ENCODE measurements around the gene SLC38A1.
"Not testable (repeated sequence)": the region's sequence is repeated elsewhere in the genome, so short reads cannot be mapped to it uniquely, and the experiment has no call there.

Gene SLC38A1

DNA sequence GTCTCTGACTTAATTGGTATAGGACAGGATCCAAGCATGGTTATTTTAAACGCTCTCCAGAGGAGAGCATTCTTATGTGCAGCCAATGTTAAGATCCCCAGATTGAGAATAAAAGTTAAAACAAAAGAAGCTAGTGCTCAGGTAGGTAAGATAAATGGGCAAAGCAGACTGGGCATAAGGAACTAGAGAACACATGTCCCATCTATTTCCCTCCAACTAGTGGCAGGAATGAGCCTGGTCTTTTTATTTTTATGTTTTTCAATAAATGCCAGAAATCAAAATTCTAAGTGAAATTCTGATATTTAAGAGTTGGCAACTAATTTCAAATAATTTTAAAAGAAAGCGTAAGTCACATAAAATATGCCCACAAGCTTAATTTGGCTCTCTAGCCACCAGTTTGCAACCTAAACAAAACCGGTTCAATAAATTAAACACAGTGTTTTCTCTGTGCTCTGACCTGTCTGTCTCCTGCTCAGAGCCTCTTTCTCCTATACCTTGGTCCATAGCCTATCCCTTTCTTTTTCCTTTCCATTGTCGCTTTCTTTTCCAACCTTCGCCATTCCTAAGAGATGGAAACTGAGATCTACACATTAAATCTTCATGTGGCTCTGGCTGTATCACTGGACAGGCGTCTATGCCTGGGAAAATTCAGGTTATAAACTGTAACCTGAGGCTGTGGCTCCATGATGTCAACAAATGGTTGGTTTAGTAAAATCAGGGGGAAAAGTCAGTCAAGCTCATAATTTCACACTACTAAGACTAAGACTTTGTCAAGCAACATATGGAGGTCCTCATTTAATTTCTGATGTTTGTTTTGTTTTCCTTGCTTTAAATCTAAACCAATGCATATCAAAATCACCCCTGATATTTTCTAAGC is 5.5 kb downstream of the SLC38A1 start:
- DNase-seq, result no peak

DNA sequence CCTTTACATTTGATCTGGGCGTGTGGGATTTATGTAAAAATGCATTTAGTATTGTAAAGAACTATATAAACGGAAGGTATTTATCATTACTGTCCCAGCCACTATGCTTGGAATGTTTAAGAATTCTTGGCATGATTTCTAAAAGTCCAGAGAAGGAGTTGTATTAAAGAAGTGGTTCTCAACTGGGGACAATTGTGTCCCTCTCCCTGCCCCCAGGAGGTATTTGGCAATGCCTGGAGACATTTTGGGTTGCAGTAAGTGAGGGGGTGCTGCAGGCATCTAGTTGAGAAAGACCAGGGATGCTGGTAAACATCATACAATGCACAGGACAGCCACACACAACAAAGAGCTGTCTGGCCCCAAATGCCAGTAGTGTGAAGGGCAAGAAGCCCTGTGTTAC is 7.2 kb downstream of the SLC38A1 start:
- no peak for DNase-seq

DNA sequence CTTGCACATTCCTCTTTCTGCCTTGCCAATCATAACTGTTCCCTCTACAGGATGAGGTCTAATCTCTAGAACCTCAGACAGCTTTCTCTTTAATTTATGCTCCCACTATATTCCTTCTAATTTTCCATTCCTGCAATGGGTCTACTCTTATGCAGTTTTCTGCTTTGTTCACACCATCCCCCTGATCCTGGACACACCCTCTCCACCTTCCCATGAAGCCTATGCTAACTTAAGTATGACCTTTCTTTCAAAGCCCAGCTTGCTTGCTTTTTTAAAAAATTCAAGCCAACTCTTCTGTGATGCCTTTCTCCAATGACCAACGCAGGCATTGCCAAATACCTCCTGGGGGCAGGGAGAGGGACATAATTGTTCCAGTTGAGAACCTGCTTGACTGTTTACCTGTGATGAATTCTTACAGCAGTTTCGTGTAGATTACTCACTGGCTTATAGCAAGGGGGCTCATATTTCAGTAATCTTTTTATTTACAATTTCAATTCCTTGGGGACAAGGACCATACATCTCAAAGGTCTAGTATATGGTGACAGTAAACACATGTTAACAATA is 7.8 kb downstream of the SLC38A1 start:
- no peak for DNase-seq

DNA sequence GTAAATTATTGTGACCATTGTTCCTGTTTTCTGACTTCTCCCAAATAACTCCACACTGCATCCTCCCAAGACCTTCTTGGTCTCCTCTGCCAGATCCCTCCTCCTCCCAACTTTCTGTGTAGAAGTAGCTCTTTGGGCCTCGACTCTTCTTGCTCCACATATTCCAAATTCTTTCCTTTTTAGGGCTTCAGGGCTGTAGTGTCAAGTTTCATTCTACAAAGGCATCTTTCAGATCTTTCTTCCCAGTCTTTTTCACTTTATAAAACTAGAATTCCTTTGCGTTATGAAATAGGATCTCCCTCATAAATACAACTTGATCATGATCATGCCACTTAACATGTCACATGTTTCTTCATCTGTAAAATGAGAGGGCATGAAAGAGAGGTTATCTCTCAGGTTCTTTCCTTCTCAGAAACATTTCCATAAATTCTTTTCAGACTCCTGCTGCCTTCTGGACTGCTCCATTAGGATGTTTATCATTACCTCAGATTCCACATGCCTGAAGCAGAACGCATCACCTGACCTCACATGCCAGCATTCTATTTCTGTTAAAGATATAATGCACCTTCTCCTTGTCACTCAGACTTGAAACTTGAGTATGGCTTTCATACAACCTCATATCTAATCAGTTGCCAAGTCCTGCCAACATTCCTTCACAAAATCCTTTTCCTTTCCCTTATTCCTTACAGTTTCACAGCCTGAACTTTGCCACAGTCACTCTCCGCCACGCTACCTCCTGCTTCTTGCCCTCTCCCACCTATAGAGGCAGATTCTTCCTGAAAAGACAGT is 8.5 kb downstream of the SLC38A1 start:
- DNase-seq, result no peak

DNA sequence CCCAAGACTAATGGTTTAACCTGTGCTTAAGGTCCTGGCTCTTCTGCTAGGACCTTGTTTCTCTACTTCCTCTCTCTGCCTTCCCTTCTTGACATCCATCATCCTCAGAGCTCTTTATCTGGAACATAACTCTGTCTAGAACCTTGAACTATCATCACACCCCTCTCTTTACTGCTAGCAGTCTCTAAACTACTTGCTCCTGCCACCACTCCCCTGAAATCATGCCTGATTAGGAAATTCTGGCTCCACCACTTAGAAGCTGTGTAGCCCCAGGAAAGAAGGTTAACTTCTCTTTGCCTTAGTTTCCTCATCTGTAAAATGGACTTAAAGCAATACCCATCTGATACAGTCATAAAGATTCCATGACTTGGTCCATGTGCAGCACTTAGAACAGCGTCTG is 9.1 kb downstream of the SLC38A1 start:
- no peak for DNase-seq

DNA sequence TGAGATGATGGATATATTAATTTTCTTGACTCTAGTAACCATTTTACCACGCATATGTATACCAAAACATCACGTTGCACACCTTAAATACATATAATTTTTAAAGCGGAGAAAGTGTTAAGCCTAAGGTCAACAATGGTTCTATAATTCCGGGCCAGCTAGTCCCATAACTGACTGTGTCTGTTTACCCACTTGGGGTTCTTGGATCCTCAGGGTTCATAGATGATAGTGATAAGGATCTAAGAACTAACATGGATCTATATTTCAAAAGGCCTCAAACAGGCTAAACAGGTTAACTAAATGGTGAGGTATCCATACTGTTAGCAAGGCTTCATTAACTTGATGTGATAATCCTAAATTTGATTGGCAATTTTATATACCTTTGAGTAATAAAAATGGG is 9.8 kb downstream of the SLC38A1 start:
- no peak for DNase-seq

DNA sequence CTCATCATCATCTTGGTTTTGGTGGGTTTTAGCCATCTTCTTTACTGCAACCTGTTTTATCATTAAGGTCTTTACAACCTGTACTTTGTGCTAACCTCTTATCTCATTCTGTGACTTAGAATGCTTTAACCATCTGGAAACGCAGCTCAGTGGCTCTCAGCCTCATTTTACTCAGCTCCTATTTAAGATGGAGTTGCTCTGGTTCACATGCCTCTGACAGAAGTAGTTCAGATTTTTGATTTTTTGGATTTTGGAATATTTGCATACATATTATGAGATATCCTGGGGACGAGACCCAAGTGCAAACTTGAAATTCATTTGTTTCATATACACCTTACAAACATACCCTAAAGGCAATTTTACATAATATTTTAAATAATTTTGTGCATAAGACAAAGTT is 10.7 kb downstream of the SLC38A1 start:
- no peak for DNase-seq

DNA sequence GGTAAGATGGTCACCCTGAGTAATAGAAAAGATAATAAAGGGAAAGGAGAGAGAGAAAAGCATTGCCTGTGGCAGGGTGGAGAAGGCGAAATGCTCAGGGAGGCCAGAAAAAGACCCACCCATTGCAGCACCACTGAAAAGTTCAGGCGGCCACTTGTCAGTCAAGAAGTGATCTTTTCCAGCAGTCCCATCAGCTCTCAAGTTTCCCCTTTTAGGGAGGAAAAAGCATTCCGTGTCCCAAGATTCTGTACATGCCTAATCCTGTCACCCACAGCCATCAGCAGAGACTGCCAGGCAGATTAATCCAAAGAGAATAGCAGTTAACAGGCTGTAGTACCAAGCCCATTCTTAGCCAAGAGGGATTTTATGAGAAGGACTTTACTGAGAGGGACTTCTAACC is 11.9 kb downstream of the SLC38A1 start:
- DNase-seq, result no peak

DNA sequence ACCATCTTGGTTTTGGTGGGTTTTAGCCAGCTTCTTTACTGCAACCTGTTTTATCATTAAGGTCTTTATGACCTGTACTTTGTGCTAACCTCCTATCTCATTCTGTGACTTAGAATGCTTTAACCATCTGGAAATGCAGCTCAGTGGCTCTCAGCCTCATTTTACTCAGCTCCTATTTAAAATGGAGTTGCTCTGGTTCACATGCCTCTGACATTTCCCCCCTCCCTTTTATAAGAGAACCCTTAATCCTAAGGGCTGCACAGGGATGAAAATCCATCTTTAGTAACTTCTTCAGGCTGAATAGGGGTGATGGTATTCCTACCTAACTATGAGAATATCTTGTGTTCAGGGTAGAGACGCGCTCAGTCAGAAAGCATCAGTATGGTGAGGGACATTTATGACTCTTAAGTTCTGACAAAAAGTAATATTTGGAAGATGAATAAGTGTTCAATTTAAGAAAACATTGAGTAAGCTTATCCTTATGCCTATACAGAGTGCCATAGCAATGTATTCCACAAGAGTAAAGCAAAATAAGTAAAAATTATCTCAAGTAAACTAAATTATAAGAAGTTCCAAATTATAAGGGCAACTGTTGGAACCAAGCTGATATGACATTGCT is 15.2 kb downstream of the SLC38A1 start:
- DNase-seq, result no peak

DNA sequence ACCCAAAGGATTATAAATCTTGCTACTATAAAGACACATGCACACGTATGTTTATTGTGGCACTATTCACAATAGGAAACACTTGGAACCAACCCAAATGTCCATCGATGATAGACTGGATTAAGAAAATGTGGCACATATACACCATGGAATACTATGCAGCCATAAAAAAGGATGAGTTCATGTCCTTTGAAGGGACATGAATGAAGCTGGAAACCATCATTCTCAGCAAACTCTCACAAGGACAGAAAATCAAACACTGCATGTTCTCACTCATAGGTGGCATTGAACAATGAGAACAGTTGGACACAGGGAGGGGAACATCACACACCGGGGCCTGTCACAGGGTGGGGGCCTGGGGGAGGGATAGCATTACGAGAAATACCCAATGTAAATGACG is 16.8 kb downstream of the SLC38A1 start:
- not testable (repeated sequence) for DNase-seq

DNA sequence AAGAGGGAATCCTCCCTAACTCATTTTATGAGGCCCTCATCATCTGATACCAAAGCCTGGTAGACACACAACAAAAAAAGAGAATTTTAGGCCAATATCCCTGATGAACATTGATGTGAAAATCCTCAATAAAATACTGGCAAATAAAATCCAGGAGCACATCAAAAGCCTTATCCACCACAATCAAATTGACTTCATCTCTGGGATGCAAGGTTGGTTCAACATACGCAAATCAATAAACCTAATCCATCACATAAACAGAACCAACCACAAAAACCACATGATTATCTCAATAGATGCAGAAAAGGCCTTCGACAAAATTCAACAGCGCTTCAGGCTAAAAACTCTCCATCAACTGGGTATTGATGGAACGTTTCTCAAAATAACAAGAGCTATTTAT is 18.9 kb downstream of the SLC38A1 start:
- DNase-seq, result not testable (repeated sequence)

DNA sequence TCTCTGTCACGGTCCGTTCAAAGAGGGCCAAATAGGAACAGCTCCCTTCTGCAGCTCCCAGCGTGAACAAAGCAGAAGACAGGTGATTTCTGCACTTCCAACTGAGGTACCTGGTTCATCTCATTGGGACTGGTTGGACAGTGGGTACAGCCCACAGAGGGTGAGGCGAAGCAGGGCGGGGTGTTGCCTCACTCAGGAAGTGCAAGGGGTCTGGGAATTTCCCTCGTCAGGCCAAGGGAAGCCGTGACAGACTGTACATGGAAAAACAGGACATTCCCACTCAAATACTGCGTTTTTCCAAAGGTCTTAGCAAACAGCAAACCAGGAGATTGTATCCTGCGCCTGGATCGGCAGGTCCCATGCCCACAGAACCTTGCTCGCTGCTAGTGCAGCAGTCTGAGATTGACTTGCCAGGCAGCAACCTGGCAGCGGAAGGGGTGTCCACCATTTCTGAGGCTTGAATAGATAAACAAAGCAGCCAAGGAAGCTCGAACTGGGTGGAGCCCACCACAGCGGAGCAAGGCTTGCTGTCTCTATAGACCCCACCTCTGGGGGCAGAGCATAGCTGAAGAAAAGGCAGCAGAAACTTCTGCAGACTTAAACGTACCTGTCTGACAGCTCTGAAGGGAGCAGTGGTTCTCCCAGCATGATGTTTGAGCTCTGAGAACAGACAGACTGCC is 22.7 kb downstream of the SLC38A1 start:
- no peak for DNase-seq

DNA sequence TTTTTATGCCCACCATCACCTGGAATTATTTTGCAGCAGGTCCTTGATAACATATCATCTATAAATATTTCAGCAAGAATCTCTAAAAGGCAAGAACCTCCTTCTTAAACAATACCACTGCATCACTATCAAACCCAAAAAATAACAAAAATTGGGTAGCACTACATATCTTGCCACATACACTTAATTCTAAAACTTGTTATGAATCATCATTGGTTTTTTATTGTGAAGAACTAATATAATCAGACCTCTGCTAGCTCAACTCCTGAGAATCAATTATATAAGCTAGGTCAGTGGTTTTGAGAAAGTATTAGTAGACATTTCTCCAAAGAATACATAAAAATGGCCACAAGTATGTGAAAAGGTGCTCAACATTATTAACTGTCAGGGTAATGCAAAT is 23.8 kb downstream of the SLC38A1 start:
- no peak for DNase-seq

DNA sequence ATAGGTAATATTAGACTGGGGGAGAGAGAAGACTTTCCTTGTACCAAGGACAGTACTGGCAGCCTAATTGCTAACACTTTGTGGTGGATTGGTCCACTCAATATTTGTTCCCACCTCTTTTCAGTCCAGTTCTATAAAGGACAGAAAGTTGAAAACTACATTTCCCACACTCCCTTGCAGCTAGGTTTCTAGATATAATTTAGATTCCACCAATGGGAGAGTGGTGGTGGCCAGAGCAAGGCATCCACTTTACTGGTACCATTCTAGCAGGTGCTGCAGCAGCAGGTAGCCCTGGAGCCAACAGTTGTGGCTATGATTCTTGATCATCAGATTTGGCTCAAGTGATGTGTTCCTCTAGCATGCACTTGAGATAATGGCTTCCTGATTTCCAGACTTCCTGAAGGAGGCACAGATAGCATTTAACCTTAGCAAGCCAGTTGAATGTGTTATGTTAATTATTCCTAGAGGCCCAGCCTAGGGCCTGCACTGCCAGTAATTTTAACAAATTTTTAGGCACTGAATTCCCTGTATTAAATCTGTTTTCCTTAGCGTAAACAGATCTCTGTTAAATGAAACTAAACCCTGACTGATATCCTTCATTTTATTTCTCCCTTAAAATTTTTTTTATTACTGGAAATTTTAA is 24.4 kb downstream of the SLC38A1 start:
- DNase-seq, result no peak

DNA sequence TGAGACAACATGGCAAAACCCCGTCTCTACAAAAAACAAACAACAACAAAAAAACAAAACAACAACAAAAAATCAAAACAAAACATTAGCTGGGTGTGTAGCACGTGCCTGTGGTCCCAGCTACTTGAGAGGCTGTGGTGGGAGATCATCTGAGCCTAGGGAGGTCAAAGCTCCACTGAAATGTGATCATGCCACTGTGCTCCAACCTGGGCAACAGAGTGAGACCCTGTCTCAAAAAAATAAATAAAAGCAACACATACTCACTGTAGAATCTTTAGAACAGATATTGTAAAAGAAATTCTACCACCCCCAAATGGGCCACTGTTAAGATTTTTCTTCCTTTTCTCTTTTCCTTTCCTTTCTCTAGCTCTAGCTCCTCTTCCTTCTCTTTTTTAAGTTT is 26.3 kb downstream of the SLC38A1 start:
- no peak for DNase-seq

DNA sequence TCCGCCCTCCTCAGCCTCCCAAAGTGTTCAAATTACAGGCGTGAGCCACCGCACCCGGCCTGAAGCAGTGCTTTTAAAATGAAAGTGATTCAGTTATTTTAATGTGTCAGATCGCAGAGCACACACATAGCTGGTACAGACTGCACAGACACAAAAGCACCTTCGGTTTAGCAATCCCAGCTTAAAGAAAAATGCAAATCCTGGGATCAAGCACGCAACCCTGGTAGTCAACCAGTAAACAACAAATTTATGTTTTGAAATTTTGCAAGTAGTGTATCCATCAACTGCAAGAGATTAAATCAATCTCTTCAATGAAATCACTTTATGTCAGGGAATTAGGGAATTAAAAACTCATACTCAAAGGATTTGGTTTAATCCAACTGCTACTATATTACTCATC is 28.4 kb downstream of the SLC38A1 start:
- DNase-seq, result no peak

DNA sequence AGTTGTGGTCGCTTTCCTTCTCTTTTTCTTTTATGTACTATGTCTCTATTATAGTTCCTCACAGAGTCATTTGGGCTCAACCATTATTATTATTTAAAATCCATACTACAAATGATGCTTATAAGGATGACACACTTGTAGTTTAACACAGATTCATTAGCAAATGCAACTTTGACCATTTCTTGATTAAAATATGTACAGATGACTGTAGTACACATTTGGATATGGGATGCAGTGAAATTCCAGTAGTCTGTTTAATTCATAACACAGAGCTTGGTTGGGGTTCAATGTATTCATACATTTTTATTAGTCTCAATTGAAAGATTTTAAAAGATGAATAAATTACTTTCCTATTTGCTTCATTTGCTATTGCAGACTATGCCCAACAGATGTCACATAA is 30.0 kb downstream of the SLC38A1 start:
- DNase-seq, result no peak

DNA sequence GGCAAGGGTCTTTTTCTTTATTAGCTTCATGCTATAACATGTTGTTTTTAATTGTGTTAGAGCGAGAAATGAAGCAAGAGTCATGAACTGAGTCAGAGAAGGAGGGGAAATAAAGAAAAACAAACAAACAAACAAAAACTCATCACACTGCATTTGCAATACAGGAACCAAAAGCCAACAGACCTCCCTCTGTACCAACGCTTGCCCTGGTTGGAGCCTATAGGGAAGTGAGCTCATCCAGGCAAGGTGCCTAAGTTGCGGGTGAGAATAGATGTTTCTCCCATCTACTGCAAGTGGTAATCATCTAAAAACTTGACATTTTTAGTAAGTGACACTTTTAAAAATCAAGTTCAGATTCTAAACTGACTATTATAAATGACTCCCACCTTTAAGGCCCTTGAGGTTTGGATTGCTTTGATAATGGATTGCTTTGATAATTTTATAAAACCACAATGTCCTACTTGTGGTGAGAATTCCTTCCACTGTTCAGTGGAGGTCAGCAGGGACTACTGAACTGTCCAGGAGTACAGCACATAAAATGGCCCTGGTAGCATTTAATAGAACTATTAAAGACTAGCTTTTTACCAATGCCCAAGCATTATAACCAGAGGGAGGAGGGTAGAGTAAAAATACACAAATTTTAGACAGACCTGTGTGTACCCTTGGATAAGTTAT is 31.3 kb downstream of the SLC38A1 start:
- no peak for DNase-seq

DNA sequence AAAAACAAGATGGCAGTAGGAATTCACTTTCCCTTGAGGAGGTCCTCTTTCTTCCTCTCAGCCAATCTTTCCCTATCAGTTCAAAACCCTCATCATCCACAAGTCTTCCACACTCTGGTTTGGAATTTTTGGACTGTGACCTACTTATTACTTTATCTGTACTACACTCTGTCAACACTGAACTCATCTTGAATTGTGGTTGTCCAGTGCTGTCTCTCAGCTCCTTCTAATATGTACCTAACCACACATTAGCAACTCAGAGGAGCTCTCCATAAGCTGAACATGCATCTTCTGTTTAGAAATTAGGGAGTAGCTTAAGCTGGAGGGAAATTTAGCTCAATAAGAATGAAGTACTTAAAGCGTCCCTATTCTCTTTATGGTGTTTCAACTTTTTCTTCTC is 34.8 kb downstream of the SLC38A1 start:
- no peak for DNase-seq

DNA sequence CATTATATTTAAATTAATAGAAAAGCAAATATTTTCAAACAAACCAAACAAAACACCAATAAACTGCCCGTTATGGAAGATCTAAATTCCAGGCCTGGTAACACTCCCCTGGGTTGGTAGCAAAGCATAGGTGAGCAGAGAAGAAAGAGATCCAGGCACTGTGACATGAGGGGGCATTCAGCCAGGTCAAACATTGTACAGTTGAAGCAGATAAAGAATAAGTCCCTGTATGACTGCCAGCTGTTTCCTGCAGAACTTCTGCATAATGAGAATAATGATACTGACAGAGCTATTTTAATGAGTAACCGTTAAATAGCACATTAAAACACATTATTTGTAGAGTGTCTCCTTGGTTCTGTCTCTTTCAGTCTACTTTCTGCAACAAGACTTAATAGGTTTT is 35.4 kb downstream of the SLC38A1 start:
- DNase-seq, result no peak

DNA sequence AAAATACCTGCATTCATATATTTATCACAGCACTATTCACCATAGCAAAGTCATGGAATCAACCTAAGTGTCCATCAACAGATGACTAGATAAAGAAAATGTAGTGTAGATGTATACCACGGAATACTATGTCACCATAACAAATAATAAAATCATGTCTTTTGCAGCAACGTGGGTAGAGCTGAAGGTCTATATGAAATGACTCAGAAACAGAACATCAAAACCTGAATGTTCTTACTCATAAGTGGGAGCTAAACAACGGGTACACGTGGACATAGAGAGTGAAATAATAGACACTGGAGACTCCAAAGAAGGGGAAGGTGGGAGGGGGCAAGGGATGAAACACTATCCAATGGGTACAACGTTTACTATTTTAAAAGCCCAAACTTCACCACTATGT is 37.9 kb downstream of the SLC38A1 start:
- no peak for DNase-seq

DNA sequence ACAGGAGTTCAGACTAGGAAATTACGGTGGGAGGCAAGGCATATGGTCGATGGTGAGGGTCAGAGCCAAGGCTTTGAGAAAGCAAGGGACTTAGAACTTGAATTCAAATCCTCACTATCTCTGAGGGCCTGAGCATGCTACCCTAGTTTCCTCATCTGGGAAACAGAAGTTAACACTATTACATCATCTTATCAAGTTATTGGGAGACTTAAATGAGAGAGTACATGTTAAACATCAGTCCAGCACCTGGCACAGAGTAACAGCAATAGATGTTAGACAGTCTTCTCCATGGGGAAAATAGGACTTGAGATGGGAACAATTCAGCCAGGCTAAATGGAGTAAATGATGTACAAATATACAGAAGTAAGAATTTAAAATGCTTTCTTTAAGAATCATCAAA is 38.5 kb downstream of the SLC38A1 start:
- DNase-seq, result no peak

Data from CD4-positive, alpha-beta T cell treated with Interleukin-10 for 1 hour (primary cell).